GM21515 (cell line): Measurements from ENCODE around the gene TBC1D4.
"Not testable (repeated sequence)": the region's sequence is repeated elsewhere in the genome, so short reads cannot be mapped to it uniquely, and the experiment has no call there.

Experiments
- ATAC-seq: cut with Tn5 transposase; IDR thresholded peaks from one replicate; pipeline ENCODE4 v1.9.1; 2021; ENCODE audit not compliant: unreplicated experiment

TBC1D4 gene

DNA sequence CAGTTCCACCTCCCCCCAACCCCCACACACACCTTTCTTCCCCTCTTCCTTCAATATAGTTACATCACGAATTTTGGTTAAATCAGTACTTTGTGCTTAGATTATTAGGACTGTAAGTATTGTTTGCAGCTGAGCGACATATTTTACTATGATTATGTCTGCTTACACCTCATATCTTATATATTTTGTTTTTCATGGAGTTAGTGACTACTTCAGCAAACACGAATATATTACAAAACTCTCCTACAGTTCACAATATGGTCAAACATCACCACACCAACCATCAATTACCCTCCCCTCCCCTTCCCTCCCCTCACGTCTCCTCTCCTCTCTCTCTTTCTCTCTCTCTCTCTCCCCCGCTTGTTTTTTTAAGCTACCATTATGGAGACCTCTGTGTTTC, 152.9 kb downstream of the TBC1D4 start:
- ATAC-seq, result no peak

GRCh38 chr13:75327135-75327510, 154.8 kb downstream of the TBC1D4 start:
- no peak for ATAC-seq

DNA sequence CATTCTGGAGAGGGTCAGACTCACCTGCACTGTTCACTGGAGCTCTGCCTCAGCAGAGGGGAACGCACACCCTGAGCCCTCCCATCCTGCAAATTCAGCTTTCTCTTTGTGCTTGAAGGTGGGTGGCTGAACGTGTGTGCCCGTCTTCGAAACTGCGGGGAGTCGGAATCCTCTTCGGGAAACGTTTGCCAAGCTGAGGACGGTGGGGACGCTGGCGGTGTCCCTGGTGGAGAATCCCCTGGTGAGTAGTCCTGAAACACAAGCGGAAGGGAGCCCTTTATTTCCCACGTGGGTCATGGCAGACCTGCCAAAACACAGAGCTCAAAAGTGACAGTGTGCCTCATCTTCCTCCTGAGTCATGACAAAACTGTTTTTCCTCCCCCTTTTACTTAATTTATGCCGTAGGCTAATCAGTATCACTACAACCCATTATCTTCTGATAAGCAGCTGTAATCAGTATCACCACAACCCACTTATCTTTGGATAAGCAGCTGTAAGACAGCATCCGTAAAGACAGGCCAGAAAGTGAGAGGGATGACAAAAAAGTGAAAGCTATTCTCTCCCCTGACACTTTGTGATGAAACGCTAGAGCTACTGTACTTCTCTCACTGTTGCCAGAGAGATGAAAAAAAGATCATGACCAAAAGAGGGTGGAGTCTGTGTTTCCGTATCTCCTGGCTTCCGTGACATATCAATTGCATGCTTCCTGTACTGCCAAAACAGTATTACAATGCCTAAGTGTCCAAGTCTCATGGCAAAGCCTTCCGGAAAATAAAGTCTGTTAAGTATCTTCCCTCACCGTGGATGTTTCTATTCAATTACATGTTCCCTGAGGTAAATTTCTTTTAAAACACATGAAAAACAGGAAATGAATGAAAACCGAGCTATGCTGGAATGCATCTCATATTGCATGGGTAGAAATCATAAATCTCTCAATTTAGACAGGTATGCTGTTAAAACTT, 155.5 kb downstream of the TBC1D4 start:
- ATAC-seq, result peak; percentile 82

DNA sequence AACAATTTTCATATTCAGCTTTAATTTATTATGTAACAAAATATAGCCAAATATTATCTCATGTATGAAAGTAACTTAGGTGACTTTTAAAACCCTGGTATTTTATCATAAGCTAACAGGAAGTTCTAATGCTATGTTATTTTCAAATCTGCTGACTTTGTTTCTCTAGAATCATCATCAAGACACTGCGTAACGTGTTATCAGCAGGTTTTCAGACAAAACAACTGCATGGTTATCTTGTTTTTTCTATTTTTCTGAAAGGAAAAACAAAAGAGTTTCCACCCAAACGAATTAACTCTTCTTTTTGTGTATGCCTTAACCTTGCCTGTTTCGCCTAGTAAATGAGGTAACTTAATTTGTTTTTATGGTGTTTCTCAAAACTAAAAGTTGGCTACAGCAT, 156.3 kb downstream of the TBC1D4 start:
- no peak for ATAC-seq

DNA sequence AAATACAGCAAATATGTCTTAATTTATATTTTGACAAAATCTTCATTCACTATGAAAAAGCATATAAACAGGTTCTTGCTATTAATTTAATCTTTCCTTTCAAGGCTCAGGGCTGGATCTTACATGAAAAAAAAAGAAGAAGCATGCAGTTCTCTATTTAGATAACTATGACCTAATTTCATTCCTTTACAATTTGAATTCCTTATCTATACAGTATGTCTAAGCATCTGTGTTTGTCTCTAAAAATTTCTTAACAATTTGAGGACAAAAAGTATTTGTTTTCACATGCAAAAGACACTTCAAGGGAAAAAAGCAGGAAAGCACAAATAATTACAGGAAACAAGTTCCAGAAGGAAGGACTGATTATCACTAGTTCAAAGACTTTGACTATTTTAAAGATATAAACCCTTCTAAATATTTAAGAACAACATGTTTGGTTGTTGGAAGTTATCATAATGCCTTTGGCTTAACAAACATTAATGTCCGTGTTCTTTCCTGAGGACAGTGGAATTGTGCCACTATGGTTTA, 157.5 kb downstream of the TBC1D4 start:
- ATAC-seq, result no peak

DNA sequence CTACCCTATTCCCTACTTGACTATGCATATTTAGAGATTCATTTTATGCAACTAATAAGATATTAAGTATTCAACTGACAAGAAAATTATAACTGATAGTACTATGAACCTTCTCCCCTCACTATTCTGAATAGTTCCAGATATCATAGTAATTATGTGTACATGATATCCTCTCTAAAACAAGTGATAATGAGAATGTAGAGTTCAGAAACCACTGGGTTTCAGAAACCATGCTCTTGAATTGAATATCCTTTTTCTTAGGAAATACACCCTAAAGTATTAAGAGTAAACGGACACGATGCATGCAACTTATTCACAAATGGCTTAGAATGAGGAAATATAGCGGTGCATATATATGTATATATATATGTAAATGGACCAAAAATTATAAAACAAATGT, 160.9 kb downstream of the TBC1D4 start:
- ATAC-seq, result no peak

DNA sequence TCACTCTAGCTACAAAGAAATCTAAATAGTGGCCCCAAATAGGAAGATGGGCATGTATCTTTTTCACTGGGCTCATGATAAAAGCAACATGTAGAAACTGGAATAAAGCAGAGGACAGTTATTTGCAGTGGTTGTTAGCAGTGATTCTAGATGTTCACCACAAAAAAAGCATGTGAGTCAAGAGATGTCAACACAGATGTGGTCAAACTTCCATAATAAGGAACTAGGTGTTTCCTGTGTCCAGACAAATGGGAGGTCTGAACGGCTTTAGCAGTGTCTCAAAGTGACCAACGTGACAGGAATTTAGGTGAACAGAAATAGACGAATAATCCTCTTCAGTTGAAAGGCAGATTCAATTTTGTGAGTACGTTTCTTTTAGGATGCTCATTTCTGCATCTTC, 162.7 kb downstream of the TBC1D4 start:
- no peak for ATAC-seq

DNA sequence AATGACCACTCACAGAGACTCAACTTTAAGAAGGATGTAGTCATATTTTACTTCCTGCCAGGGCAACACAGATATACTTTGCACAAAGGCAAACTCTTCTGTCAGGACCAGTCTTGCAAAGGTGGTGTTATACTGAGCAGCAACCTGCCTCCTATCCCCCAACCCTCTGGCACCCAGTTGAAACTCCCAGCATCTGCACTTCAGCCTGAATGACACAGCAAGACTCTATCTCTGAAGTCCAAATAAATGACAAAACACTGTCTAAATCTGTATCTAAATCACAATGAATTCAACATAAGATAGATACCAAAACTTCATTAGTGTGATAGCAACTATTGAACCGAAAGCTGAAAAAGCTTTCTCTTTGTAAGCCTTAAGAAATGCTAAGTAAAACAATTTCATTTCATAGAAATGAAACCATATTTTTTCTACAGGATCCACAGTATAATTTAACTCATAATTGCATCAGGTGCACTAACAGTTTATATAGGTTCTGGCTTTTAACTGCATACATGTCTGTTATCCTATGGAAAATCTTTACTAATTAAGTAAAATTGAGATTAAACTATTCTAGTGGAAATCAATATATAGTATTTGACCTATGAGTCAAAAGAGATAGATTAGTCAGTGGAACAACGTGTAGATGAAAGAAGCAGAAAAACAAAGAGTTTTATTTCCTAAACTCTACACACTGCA, 163.7 kb downstream of the TBC1D4 start:
- no peak for ATAC-seq

GRCh38 chr13:75316427-75316826, 165.5 kb downstream of the TBC1D4 start:
- no peak for ATAC-seq

- no peak for ATAC-seq
Measured at GRCh38 chr13:75312884-75313520, 169.0 kb downstream of the TBC1D4 start.

GRCh38 chr13:75309981-75310580, 171.9 kb downstream of the TBC1D4 start:
- no peak for ATAC-seq

DNA sequence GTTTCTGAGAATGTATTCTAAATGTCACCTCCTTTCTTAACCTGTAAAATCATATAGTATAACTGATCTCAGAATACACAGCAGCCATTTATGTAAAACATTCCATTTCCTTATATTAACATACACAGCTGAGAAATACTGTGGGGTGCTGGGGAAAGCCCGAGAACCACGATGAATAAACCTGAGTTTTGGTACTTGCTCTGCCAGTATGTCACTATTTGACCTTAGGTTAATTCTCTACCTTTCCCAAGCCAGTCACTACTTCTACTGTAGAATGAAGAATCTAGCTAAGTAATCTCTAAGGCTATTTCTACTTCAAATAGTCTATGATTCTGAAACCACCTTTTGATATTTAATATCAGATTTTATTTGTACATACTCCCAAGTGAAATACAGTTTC, 173.7 kb downstream of the TBC1D4 start:
- no peak for ATAC-seq

- ATAC-seq, result no peak
Measured at GRCh38 chr13:75307370-75307949, 174.5 kb downstream of the TBC1D4 start.

DNA sequence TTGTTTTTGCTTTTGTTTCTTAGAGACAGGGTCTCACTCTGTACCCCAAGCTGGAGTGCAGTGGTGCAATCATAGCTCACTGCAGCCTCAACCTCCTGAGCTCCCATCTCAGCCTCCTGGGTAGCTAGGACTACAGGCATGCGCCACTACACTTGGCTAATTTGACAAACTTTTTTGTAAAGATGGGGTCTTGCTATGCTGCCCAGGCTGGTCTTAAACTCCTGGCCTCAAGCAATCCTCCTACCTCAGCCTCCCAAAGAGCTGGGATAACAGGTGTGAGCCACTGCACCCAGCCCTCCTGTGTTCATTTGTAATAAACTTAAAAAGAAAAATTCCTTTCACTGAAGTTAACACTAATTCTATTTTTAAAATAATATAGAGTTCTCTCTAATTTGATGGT, 175.0 kb downstream of the TBC1D4 start:
- not testable (repeated sequence) for ATAC-seq

DNA sequence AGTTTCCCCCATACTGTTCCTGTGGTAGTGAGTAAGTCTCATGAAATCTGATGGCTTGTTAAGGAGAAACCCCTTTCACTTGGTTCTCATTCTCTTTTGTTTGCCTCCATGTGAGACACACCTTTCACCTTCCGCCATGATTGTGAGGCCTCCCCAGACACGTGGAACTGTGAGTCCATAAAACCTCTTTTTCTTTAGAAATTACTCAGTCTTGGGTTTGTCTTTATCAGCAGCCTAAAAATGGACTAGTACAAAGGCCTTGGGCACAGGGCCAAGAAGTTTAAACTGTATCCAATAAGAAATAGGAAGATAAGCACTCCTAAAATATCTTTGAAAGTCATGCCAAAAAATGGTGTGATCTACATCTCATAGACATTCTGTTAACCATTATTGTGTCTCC, 176.9 kb downstream of the TBC1D4 start:
- ATAC-seq, result no peak

DNA sequence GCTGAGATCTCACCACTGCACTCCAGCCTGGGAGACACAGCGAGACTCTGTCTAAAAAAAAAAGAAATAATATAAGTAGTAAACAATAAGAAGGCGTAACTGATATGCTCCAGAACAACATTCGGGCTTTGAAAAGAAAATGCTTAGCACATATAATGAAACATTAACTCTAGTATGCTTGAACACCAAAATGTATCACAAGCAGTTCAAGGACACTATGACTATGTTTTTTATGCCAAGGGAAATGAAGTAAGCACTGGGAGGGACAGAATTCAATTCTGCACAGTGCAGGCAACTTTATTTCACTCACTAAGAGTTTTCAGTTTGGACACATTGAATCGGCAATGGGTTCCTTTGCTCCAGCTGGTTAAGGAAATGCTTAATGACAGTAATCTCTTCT, 178.7 kb downstream of the TBC1D4 start:
- no peak for ATAC-seq

- no peak for ATAC-seq
Measured at GRCh38 chr13:75302071-75302698, 179.8 kb downstream of the TBC1D4 start.

DNA sequence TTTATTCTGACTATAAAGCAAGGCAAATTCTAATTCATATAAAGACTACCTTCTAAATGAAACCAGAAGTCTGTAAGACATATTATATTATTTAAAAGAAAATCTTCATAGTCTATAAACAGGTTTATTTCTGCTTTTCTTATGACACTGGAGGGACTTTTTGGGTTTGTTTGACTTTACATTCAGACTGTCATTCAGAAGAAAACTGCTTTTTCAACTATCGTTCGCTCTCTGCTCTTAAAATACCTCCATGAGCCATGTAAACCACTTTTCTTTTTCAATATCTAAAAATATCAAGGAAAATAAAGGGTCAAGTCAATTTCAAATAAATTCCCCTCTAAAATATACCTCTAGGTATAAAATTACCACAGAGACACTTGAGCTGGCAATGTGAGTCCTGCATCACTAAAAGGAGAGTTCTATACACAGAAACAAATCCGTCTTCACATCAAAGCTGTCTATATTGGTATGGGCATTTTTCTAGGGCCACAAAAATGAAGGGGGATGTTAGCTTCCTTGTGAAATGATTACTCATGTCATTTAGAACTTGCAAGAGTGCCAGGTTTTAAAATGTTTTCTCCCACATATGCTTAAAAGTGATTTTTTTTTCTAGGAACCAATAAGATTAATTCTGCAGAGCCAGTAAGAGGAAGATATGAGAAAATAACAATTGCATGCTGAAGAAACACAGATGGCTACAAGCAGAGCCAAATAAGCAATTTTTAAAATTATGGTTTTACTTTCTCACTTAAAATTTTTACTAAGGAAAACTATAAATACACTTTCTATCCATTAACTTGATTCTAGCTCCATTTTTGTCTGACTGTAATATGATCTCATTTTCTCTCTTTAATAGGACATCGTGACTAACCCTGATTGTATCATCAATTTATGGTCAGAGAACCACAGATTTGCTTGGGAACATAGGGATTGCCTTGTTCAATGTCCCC, 181.8 kb downstream of the TBC1D4 start:
- peak; percentile 56 for ATAC-seq

GRCh38 chr13:75299246-75299645, 182.7 kb downstream of the TBC1D4 start:
- ATAC-seq, result no peak
